Measurements from ENCODE around the gene AMBN.
"Not testable (repeated sequence)": the region's sequence is repeated elsewhere in the genome, so short reads cannot be mapped to it uniquely, and the experiment has no call there.

The AMBN gene

DNA sequence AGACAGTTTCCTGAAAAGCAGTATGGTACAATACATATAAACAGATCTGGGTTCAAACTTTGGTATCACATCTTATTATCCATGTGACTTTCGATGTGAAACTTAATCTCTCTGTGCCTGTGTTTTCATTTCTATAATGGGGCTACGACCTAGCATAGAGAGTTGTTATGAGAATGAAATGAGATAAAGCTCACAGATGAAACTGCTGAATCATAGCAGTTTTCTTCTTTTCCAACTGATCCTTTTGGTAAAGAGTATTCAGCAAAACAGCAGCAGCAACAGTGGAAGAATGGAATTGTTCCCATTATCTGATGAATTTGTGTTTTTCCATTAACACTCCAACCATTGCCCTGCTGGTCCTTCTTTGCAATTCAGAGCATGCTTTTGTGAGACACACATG lies 16.3 kb downstream of the AMBN start:
- no peak for DNase-seq

- peak; percentile 18 for DNase-seq
These were observed 21.5 kb downstream of the AMBN start for GRCh38 chr4:70613306-70614183.

DNA sequence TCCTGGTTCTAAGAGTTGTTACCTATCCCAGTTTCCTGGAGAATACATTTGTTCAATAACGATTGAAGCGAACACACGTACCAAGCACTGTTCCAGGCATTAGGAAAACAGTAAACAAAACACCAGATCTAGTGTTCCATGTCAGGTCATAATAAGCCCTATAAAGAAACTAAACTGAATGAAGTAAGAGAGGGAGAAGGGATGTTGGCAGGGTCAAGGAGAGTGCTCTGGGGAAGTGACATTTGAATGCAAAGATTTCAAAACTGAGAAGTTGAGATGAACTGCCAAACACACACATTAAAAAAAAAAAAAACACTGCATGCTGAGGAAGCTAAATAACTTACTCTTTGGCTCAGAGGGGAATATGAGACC lies 22.1 kb downstream of the AMBN start:
- DNase-seq = no peak

GRCh38 chr4:70619288-70619687 lies 27.2 kb downstream of the AMBN start:
- DNase-seq = peak; percentile 3

GRCh38 chr4:70619778-70620177 lies 27.7 kb downstream of the AMBN start:
- DNase-seq = no peak

GRCh38 chr4:70623323-70623722 lies 31.3 kb downstream of the AMBN start:
- DNase-seq = no peak

DNA sequence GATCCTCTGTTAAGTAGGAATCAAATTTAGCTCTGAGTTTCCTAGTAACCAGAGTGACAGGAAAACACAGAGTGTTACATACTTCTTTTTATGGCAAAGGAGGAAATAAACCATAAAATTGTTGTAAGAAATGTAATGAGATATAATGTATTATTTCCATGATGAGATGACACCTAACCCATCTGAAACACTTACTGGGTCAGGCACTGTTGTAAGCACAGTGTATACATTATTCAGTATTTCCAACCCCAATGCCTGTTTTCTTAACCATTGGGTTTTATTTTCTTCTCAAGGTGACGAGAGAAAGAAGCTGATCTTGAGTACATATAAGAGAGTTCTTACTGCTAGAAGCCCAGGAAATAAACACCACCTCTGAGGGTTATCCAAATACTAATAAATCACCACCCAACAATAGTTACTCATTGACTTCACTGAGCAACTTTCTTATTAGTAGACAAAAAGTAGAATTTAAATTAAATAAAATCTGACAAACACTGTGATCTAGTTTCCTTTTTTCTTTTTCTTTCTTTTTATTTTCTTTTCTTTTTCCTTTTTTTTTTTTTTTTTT lies 32.3 kb downstream of the AMBN start:
- no peak for DNase-seq

DNA sequence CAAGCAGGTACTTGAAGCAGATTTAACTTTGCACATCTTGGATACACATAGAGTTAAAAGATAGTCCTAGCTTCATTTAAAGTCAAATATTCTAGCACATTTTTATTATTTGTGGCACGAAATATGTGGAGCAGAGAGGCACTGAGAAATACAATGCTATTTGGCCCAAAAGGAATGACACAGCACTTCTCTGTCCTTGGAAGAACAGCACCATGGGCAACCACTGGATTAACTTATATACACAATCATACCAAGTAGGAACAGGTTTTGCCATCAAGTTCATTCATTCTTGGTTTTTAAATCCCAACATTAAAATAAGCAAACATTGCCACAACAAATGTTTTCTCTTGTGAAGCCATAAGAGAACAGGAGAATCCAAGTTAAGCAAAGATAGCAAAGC lies 35.6 kb downstream of the AMBN start:
- DNase-seq = no peak

- no peak for DNase-seq
These were observed 36.4 kb downstream of the AMBN start, which contains the start of gene ENAM for GRCh38 chr4:70628444-70628843. ENAM (plus strand) TSS chr4:70628744; CDS start chr4:70629501, 757 bp downstream.

- no peak for DNase-seq
These were observed 37.5 kb downstream of the AMBN start for GRCh38 chr4:70629469-70630090.

DNA sequence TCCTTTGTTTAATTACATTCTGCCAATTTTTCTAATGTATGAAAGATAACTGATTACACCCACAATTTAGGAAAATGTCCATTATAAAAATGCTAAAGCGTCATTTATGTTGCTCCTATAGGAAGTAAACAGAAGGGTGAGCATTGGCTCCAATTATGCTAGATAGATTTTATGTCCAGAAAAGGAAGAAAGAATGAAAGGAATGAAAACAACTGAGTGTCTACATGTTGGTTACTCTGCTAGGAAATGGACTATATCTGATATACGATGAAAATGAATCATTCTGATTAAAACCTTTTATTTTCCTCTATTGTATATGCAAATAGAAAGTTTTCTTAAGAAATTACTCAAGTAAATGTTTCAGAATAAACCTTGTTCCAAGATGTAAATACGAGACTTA lies 38.1 kb downstream of the AMBN start:
- DNase-seq = peak; percentile 20

DNA sequence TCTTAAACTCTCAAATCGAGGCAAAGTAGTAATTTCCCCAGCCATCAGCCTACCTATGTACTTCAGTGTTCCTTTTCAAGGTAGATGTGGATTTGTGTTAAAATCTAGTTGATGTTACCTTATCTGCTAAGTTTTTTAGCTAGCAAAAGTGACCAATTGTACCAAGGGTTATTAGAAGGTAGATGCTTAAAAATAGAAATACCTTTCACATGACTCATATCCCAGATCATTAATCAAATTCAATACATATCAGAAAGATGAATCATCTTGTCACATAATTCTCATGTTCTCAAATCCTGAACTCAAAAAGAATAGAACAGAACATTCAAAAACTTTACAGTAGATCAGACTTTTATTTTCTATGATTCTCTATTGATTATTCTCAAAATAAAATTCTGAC lies 40.0 kb downstream of the AMBN start:
- DNase-seq = peak; percentile 61

- no peak for DNase-seq
These were observed 42.4 kb downstream of the AMBN start for GRCh38 chr4:70634482-70634881.

- peak; percentile 13 for DNase-seq
These were observed 45.3 kb downstream of the AMBN start for GRCh38 chr4:70637239-70637913.

DNA sequence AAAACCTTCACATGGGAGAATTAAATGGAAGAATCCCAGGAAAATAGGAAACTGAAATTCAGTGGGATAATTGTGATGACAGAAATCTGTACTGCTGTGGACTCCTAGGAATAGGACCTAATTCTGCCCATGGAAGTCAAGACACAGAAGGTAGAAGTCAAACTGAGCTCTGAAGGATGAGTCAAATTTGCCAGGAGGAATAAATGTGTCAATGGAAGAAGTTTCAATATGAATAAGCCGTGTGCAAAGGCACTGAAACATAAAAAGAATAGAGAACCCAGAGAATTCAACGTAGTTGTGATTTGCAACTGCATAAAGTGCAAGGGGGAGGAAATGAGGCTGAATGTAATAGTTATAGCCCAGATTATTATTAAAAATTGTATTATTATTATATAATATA lies 48.1 kb downstream of the AMBN start:
- DNase-seq = no peak

- DNase-seq = not testable (repeated sequence)
These were observed 58.7 kb downstream of the AMBN start for GRCh38 chr4:70650741-70651140.

DNA sequence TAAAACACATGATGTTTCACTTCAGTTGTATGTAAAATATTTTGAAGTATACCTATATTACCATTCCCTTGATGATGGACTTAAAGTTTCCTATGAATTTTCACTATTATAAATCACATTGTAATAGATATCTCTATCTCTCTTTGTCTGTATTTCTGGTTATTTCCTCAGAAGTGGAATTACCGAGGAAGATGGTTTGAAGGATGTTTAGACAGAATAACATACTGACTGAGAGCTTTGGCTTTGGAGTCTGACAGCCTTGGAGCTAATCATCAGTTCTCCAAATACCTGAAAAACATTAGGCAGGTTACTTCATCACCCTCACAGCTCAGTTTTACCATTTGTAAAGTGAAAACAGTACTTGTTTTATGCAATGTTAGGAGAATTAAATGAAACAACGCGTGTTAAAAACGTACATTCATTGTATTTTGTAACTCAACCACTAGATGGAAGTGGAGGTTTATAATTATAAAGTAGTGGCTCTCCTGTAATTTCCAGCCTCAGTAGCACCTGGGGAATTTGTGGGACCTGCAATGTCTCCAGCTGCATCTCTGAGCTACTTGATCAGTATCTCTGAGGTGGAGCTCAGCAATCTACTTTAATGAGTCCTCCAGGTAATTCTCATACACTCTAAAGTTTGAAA lies 59.9 kb downstream of the AMBN start:
- peak; percentile 27 for DNase-seq

GRCh38 chr4:70654605-70655011 lies 62.6 kb downstream of the AMBN start:
- no peak for DNase-seq
